H1 (cell line): ENCODE results near the gene ILKAP. TPM values are rescaled to one million over a fixed set of nuclear protein-coding genes. Genes with fewer than 3 reads are reported as not detected.

Experiments
- HDAC2 ChIP-seq, 2 experiments: fragments of 300-600 bp in 1 of 2; sonication (generic) in 1 of 2; IDR thresholded peaks; 2 replicates each; pipeline ENCODE4 v1.6.1; 2011 to 2012; ENCODE audit warnings: low read depth in 2 of 2, low read length in 2 of 2, mild to moderate bottlenecking in 2 of 2, moderate library complexity in 2 of 2, borderline replicate concordance in 1 of 2, inconsistent platforms in 1 of 2
- RBBP5 ChIP-seq: IDR thresholded peaks from 2 replicates; pipeline ENCODE4 v1.7.1; 2012; ENCODE audit warnings: low read depth, mild to moderate bottlenecking, inconsistent platforms, low read length, moderate library complexity, borderline replicate concordance
- SIX5 ChIP-seq: IDR thresholded peaks from 2 replicates; pipeline ENCODE4 v1.6.1; 2011; ENCODE audit warnings: mild to moderate bottlenecking, low read depth, low read length
- ZNF274 ChIP-seq: IDR thresholded peaks from 2 replicates; pipeline ENCODE4 v1.7.0; 2012; ENCODE audit warnings: low read length, borderline replicate concordance; ENCODE audit errors: extremely low read depth
- polyA plus RNA-seq, 7 experiments: library from polyadenylated mRNA; depleted of rRNA in 3 of 7; stranded (reverse) in 5 of 7; unstranded in 2 of 7; fragments of >200 nt in 5 of 7; fragments of 200-250 nt in 2 of 7; gene quantifications; 1 replicate in 5 of 7; 2 replicates in 1 of 7; 4 replicates in 1 of 7; pipeline versions ENCODE4 v1.2.1 to v1.2.3, GENCODE V29; 2011 to 2013; ENCODE audit warnings: missing spikeins in 2 of 7, mixed read lengths in 2 of 7
- total RNA-seq: library from RNA; stranded (reverse); fragmentation: NEBNext Ultra II Directional; extraction: Animal tissue kit (Norgen Biotek cat#: 25700); gene quantifications from 2 replicates; pipeline ENCODE4 v1.2.1, GENCODE V29; 2021

Gene ILKAP
- total and polyA plus RNA-seq, 2 of the 8 experiments (the other 6 are each of a cell fraction or from before 2014, with no cell fraction given), result 23.5 to 33.8 TPM

DNA sequence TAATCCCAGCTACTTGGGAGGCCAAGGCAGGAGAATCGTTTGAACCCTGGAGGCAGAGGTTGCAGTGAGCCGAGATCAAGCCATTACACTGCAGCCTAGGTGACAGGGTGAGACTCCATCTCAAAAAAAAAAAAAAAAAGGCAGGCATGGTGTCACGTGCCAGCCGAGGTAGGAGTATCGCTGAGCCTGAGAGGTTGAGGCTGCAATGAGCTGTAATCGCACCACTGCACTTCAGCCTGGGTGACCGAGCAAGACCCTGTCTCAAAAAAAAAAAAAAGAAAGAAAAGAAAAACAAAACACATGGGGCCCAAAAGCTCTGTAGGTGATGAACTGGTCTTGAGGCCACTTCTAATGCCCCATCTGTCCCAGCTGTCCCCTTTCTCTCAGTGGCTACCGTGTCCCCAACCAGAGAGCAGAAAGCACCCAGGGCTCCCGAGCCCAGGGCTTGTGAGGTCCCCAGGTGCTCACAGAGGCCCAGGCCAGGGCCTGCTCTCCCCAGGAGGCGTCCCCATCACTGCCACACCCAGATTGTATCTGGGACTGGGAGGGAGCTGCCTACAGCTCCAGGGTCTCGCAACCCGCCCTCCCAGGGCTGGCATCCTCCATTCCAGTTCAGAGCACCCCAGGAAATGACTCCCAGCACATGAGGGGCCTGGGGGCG, 56.5 kb downstream of the ILKAP start (continued):
- TF ChIP-seq HDAC2 (IDR thresholded peaks at IDR 0.05; ENCODE audit: borderline replicate concordance in 1 of 2, low read depth in 2 of 2, low read length in 2 of 2) (no peak), RBBP5 (no peak), ZNF274 (no peak), SIX5 (no peak)
- TF ChIP-seq, all 59 proteins: peak for 0
